22Rv1 (cell line): ENCODE results near the gene ZMYND15.

Experiments
- H3K27ac ChIP-seq: fragments of 450-650 bp; 2 replicates; pipeline ENCODE4 v1.5.1; 2017
- CTCF ChIP-seq: fragments of 450-650 bp; IDR thresholded peaks from 2 replicates; pipeline ENCODE4 v1.5.1; 2017; ENCODE audit warnings: mild to moderate bottlenecking
- ZFX ChIP-seq: fragments of 450-650 bp; IDR thresholded peaks from 2 replicates; pipeline ENCODE4 v1.6.1; 2017; ENCODE audit warnings: antibody characterized with exemption, borderline replicate concordance

Gene ZMYND15

DNA sequence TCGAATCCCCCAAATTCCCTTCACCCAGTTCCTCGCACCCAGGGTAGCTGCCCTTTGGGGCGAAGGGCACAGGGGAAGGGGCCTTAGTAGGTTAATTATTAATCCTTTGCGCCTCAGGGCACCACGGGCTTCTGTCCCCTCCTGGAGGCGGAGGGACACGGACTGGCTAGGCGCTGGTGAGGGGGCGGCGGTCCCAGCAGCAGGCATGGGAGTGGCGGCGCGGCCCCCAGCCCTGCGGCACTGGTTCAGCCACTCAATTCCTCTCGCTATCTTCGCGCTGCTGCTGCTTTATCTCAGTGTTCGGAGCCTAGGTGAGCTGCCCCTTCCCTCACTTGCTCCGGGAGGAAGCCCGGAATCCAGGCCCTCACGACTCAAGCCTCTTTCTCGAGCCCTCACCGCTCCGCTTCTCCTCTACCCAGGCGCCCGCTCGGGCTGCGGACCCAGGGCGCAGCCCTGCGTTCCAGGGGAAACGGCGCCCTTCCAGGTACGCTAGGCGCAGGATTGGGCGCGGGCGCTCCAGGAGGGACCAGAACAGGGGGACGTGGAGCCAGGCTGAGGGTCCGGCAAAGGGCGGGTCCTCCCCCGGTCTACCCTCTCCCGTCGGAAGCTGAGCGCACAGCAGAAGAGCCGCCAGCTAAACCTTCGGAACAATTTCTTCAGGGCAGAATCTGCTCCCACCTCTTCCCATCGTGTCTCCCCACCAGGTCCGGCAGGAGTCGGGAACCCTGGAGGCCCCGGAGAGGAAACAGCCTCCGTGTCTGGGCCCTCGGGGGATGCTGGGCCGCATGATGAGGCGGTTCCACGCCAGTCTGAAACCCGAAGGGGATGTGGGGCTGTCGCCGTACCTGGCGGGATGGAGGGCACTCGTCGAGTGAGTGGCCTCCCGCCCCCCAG is 49.4 kb downstream of the ZMYND15 start, which contains the start of gene GLTPD2:
GLTPD2 (plus strand) TSS at position 158 of the 894 bp plus-strand sequence; CDS start at position 206, 48 bp downstream.
- H3K27ac ChIP-seq: peak within 1 kb of the TSS; percentile 95
- TF ChIP-seq CTCF: no peak
- TF ChIP-seq ZFX: no peak

DNA sequence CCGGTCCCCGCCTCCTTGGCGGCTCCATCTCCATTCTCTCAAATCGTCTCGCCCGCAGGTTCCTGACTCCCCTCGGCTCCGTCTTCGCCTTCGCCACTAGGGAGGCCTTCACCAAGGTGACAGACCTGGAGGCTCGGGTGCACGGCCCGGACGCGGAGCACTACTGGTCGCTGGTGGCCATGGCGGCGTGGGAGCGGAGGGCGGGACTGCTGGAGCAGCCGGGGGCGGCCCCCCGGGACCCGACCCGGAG is 50.0 kb downstream of the ZMYND15 start:
- peak overlapping the region; percentile 95 for H3K27ac ChIP-seq
- TF ChIP-seq ZFX (no peak), CTCF (no peak)

GRCh38 chr17:4789951-4790704 is 50.5 kb downstream of the ZMYND15 start:
- TF ChIP-seq ZFX: no peak
- peak; percentile 91 for TF ChIP-seq CTCF
- peak overlapping the region; percentile 95 for H3K27ac ChIP-seq

GRCh38 chr17:4790705-4791088 is 51.1 kb downstream of the ZMYND15 start:
- no peak for TF ChIP-seq ZFX
- no peak for TF ChIP-seq CTCF
- H3K27ac ChIP-seq: peak overlapping the region; percentile 95

DNA sequence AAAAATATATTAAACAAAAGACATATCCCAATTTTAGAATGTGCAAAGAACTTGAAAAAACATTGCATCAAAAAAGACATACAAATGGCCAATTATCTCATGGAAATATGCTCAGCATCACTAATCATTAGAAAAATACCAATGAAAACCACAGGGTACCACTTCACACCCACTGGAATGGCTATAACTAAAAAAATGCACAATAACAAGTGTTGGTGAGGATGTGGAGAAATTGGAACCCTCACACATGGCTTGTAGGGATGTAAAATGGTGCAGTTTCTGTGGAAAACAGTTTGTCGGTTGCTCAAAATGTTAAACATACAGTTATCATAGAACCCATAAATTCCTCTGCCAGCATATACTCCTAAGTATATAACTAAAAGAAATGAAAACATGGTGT is 55.5 kb downstream of the ZMYND15 start:
- TF ChIP-seq CTCF (no peak), ZFX (no peak)
- H3K27ac ChIP-seq: peak overlapping the region; percentile 74
